GM10847 (cell line): ENCODE measurements around the gene CCDC137.

Experiments
- POLR2A ChIP-seq: IDR thresholded peaks from 2 replicates; pipeline ENCODE4 v1.6.1; 2011; ENCODE audit not compliant: insufficient read length; ENCODE audit errors: extremely low read depth

CCDC137 gene

DNA sequence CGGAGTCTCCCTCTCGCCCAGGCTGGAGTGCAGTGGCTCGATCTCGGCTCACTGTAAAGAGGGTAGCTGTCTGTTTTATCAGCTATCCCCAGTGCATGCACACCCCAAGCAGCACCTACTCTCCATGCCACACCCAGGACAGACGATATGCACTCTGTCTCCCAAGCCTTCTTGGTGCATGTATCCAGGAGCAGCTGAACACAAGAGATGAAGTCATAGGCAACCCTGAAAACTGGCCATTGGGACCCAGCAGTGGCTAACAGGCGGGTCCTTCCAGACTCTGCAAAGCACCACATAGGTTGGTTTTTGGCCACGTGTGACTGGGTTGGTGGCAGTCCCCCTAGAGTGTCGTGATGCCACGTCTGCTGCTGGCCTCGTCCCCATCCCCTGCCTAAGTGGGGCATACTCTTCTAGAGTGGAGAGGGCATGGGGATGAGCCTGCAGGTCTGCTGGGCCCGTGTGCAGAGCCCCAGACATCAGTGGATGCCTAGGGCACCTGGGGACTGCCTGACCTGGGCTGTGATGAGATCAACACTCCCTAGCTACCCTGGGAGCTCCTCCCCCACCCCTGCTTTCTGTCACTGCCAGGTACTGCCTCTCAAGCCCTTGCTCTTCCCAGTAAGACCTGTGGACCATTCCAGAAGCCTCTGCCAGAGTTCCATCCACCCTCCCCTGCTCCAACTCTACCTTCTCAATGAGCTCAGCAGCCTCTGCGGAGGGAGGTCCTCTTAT, 19.5 kb upstream of the CCDC137 start:
- no peak for TF ChIP-seq POLR2A

DNA sequence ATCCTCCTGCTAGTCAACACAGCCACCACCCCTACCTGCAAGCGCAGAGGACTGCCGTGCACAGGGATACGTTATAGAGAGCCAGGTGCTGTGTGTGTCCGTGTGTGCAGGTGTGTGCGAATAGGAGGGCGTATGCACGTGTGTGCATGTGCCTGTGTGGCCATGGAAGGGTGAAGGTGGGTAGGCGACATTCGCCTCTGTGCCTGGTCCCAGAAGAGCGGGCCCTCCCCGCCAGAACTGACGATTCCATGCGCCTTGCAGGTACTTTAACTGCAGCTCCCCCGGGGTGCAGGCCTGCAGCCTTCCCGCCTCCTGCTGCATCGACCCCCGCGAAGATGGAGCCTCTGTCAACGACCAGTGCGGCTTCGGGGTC, 18.9 kb upstream of the CCDC137 start:
- no peak for TF ChIP-seq POLR2A

DNA sequence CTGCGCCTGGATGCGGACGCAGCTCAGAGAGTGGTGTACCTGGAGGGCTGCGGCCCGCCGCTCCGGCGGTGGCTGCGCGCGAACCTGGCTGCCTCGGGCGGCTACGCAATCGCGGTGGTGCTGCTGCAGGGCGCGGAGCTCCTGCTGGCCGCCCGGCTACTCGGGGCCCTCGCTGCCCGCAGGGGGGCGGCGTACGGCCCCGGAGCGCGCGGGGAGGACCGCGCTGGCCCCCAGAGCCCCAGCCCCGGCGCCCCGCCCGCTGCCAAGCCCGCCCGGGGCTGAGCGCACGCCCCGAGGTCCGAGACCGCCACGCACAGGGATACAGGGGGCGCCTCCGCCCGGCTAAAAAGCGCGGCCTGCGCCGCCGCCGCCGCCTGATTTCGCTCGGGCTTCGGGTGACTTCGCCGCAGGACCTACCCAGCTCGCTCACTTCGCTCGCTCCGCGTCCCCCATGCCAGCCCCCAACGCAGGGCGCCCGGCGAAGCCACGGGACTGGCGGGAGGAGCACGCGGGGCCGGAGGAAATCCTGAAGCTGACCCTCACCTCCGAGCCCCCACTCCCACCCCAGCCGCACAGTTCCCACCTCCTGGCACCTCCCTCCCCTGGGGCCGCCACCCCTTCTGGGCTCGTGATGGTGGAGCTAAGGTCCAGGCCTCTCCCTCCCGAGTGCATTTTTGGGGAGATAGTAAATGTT, 18.4 kb upstream of the CCDC137 start:
- no peak for TF ChIP-seq POLR2A

DNA sequence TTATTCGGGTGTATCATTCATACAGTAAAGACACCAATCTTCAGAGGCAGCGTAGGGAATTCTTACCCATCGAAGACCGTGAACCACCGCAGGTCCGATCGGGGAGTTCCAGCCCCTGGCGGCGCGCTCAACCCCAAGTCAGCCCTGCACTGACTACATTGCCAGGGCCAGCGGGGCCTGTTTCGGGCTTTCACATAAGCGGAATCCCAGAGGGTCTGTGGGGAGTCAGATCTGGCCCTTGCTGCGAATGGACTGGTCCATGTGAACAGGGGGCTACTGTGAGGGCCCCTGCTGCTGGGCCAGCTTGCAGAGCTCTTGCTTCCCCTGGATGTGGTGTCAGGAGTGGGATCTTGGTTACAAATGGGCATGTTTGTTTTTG, 17.8 kb upstream of the CCDC137 start:
- no peak for TF ChIP-seq POLR2A

DNA sequence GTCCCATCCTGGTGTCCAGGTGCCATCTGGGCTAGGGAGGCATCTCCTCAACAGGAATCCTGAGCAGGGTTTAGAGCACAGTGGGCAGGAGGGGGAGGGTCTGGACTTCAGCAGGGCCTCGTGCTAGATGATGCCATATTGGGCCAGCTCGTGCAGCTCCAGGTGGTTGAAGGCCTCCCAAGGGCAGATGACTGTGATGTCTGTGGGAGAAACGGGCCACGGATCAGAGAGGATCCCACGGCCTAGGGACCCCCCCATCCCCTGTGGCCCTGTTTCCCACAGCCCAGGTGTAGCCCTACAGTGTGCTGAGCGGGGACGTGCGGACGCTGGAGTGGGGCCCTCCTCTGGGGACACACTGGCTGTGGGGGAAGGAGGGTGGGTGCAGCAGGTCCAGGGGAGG, 15.6 kb upstream of the CCDC137 start:
- TF ChIP-seq POLR2A: no peak

DNA sequence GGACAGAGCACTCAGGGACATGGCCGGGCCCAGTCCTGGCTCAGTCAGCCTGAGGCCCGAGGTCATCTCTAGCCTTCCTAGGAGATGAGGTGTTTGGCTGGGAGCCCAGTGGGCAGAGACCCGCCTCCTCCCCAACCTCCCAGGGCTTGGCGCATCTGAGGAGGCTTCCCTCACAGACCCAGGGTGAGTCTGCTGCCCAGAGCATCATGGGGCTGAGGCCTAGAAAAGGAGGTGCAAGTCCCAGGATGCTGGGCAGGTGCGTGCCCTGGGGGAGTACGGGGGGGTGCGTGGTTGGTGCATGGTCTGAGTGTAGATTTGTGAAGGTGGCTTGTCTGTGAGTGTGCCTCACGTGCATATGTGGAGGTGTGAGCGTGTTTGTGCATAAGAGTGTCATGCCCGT, 14.8 kb upstream of the CCDC137 start:
- no peak for TF ChIP-seq POLR2A

DNA sequence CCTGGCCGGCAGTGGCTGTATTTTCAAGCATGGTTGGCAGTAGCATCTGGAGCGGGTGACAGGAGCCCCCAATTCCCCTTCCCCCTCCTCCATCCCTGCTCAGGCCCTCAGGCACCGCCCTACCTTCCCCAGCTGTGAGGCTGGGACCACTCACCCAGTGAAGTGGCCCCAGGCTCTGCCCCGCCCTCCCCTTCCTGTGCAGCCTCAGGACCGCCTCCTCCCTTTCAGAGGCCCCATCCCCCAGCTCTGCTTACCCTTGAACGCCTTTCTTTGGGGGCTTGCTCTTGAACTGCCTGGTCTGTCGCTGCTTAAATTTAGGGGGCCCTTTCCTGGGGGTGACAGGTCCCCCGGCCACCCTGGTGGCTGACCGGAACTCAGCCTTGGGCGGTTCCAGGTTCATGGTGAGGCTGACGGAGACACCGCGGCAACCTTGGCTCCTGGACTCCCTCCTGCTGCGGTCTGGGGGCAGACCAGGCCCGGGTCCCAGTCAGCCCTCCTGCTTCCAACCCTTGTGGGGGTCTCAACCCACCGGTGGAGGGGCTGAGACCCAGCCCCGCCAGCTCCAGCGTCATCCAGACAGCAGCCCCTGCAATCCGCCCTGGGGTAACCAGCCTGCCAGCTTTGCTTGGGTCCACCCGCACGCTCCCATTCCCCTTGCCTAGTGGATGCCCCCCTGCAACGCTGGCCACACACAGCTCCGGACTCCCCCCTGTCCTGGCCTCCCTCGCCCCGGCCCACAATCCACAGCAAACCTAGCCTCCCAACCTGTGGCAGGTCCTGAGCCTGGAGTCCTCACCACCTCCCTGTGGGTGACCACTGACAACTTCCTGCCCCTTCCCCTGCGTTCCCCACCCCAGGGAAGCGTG, 13.4 kb upstream of the CCDC137 start:
- TF ChIP-seq POLR2A: no peak

DNA sequence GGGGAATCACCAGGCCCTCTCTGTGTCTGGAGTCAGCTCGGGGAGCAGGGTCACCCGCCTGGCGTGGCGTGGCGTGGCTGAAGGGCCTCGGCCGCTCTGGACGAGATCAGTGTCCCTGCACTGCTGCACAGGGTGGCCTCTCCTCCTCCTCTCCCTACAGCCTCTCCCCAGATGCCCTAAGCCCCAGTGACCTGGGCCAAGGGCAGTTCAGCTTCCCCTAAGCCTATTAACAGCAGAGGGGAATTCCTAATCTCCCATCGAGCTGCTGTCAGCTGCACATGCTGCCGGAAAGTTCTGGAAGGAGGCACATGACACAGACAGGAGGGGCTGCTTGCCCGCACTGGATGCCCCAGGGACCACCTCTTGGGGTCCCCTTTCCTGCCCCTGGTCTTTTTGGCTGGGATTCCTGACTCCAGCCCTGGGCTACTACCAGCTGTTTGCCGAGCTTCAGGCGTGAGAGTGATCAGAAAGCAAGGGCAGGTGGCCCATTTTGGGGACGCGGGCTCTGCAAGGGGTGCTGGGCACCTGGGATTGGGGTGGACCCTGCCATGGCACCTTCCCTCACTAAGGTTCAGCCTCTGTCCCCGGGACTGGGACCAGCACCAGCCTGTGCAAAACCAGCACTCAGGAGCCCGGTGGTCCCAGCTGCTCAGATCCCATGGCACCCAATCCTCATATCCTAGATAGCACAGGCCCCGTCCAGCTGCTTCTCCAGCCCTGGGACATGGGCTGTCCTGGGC, 11.0 kb upstream of the CCDC137 start:
- TF ChIP-seq POLR2A: no peak

DNA sequence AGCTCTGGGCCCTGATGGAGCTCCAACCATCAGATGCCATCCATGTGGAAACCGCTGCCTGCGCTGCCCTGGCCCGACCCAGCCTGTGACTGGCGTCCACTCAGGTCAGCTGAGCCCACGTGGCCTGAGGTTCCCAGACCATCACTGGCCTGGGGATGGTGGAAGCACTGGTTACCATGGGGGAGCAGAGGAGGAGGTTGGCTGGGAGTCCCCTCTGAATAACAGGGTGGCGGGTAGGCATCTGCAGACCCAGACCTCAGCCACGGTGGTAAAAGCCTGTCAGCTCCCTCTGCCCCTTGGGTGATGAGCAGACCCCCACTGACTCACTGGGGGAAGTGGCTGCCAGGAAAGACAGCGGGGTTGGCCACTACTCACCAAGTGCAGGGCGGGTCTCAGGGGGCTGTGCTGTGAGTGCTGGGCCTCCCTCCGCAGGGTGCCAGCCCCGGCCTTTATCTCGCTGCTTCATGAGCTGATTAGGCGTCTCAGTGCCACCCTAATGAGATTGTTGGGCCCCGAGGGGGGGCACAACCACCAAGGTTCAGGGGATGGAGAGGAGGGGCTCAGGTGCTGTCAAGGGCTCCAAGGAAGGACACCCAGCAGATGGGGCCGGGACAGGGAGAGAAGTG, 10.3 kb upstream of the CCDC137 start, which contains the start of gene PDE6G:
TSS of gene PDE6G (minus strand) at position 425 of the 626 bp plus-strand sequence. CDS start 3,237 bp downstream, outside the sequence.
- no peak for TF ChIP-seq POLR2A

DNA sequence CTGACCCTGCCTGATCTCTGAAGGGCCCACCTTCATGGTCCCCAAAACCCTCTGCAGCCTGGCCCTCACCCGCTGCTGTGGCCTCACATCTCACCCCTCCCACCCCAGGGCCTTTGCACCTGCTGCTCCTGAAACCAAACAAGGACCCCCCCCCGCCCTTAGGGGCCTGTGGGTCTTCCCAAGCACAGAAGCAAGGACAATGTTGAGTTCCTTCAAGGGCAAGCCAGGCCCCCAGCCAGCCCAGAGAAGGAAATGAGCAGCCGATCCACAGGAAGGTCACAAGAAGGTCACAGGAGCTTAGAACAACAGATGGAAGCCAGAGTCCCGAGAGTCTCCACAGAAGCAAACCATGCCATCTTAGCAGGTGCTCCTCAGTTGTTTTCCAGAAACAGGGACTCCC, 9.7 kb upstream of the CCDC137 start:
- no peak for TF ChIP-seq POLR2A

DNA sequence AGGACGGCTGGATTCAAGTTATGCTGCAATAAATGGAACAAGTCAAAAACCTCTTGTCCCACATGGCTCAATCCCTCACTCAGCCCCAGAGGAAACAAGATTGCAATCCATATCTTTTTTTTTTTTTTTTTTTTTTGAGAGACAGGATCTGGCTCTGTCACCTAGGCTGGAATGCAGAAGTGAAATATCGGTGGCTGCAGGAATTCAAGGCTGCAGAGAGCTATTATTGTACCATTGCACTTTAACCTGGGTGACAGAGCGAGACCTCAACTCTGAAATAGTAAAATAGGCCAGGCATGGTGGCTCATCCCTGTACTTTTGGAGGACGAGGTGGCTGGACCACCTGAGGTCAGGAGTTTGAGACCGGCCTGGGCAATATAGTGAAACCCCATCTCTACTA, 7.5 kb upstream of the CCDC137 start:
- TF ChIP-seq POLR2A: no peak

DNA sequence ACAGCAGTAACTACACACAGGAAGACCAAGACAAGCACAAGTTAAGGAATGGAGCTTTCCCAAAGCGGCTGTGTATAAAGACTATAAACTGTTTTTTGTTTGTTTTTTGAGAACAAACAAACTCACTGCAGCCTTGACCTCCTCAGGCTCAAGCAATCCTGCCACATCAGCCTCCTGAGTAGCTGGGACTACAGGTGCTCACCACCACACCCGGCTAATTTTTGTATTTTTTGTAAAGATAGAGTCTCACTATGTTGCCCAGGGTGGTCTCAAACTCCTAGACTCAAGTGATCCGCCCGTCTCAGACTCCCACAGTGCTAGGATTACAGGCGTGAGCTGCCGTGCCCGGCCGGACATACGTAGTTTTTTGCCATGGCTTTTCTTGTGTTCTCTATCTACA, 6.1 kb upstream of the CCDC137 start:
- TF ChIP-seq POLR2A: no peak

DNA sequence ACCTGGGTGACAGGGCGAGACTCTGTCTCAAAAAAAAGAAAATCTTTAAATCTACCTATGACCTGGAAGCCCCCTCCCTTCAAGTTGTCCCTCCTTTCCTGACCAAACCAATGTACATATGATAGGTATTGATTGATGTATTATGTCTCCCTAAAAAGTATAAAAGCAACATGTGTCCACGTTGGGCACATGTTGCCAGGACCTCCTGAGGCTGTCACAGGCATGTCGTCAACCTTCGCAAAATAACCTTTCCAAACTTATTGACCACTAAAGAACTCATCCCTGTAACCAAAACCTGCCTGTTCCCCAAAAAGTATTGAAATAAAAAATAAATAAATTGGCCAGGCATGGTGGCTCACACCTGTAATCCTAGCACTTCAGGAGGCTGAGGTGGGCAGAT, 4.5 kb upstream of the CCDC137 start:
- TF ChIP-seq POLR2A: no peak

DNA sequence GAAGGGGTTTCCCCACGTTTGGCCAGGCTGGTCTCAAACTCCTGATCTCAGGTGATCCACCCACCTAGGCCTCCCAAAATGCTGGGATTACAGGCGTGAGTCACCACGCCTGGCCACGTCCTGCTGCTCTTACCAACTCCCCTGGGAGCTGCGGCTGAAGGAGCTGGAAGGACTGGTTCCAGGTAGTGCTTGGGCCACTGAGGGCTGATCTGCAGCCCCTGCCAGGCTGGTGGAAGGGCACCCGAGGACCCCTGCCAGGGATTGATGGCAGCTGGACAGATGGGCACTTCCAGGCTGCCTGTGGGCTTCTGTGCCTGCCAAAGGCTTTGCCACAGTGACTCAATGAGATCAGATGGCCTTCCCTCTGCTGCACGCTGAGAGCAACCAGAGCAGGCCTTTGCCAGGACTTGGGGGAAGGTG, 2.5 kb upstream of the CCDC137 start:
- TF ChIP-seq POLR2A: no peak
